MM.1S (cell line): ENCODE data around the gene LMO1.

Experiments used
- DNase-seq: peaks from one replicate; pipeline ENCODE4 v3.0.0-alpha.2; 2015
- H2AFZ ChIP-seq: fragments of 300-600 bp; sonication (generic); 2 replicates; pipeline ENCODE4 v1.6.0; 2016; ENCODE audit warnings: antibody characterized with exemption, low read length
- H3F3A ChIP-seq: fragments of 300-600 bp; sonication (generic); 2 replicates; pipeline ENCODE4 v1.6.1; 2016; ENCODE audit warnings: mild to moderate bottlenecking, antibody characterized with exemption, low read length, moderate library complexity, mixed read lengths; ENCODE audit not compliant: insufficient read depth
- H3K27ac ChIP-seq: fragments of 300-600 bp; sonication (generic); 2 replicates; pipeline ENCODE4 v1.5.1; 2016; ENCODE audit warnings: mild to moderate bottlenecking, low read length
- H3K27me3 ChIP-seq: fragments of 300-600 bp; sonication (generic); replicated peaks from 2 replicates; pipeline ENCODE4 v1.6.0; 2016; ENCODE audit warnings: low read length; ENCODE audit not compliant: insufficient read depth
- H3K36me3 ChIP-seq: fragments of 300-600 bp; sonication (generic); replicated peaks from 2 replicates; pipeline ENCODE4 v1.6.1; 2016; ENCODE audit warnings: mild to moderate bottlenecking, low read length, mixed read lengths; ENCODE audit not compliant: insufficient read depth
- H3K4me1 ChIP-seq: fragments of 300-600 bp; sonication (generic); 2 replicates; pipeline ENCODE4 v1.6.1; 2016; ENCODE audit warnings: low read length, mixed read lengths
- H3K4me2 ChIP-seq: fragments of 300-600 bp; sonication (generic); 2 replicates; pipeline ENCODE4 v1.6.0; 2016; ENCODE audit warnings: low read depth, low read length
- H3K4me3 ChIP-seq: fragments of 300-600 bp; sonication (generic); 2 replicates; pipeline ENCODE4 v1.5.1; 2016; ENCODE audit warnings: low read length, mixed read lengths
- H3K79me2 ChIP-seq: fragments of 300-600 bp; sonication (generic); 2 replicates; pipeline ENCODE4 v1.6.1; 2016; ENCODE audit warnings: mixed run types, low read length, mixed read lengths
- H3K9ac ChIP-seq: fragments of 300-600 bp; sonication (generic); 2 replicates; pipeline ENCODE4 v1.6.1; 2016; ENCODE audit warnings: low read length, mixed read lengths
- H3K9me2 ChIP-seq: fragments of 300-600 bp; sonication (generic); replicated peaks from 2 replicates; pipeline ENCODE4 v1.6.1; 2016; ENCODE audit warnings: mild to moderate bottlenecking, low read length, mixed read lengths; ENCODE audit not compliant: insufficient read depth
- H3K9me3 ChIP-seq: fragments of 300-600 bp; sonication (generic); replicated peaks from 2 replicates; pipeline ENCODE4 v1.6.1; 2016; ENCODE audit warnings: mild to moderate bottlenecking, low read length, mixed read lengths; ENCODE audit not compliant: insufficient read depth
- H4K20me1 ChIP-seq: fragments of 300-600 bp; sonication (generic); 2 replicates; pipeline ENCODE4 v1.6.1; 2016; ENCODE audit warnings: mild to moderate bottlenecking, low read length, moderate library complexity, mixed read lengths; ENCODE audit not compliant: insufficient read depth
- EZH2 ChIP-seq: fragments of 300-600 bp; sonication (generic); optimal IDR thresholded peaks from 2 replicates; pipeline ENCODE3; 2017; ENCODE audit warnings: low read depth, mild to moderate bottlenecking, antibody characterized with exemption, low read length, mixed read lengths
- EZH2phosphoT487 ChIP-seq: fragments of 300-600 bp; sonication (generic); IDR thresholded peaks from 2 replicates; pipeline ENCODE4 v1.6.1; 2018; ENCODE audit warnings: antibody characterized with exemption, low read length
- TF ChIP-seq, protein P1 (sequence below): fragments of 300-600 bp; sonication (generic); IDR thresholded peaks from 2 replicates; pipeline ENCODE4 v1.5.1; 2016; ENCODE audit warnings: antibody characterized with exemption, low read length, mixed read lengths

The LMO1 gene

DNA sequence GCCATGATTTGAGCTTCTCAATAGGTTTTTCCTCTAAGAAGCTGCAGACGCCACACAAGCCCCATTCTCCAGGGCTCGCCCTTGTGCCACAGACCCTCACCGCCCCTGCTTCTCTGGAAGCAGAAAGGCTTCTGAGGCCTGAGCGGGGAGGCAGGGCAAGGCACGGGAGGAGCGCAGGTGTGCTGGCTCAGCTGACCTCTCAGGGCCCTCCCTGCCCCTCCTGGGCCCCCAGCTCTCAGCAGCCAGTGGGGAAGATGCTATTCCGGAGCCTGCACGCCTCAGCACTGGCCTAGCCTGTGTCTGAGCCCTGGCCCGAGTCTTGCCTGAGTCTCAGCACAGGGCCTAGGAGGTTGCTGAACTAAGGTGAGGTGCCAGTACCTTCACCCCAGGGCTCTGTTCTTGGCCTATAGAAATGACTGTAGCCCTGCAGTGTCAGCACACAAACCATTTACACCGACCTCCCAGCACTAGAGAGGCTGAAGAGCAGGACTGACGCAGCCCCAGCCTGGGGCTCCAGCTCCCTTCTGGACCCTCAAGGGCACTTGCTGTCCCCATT, 47.1 kb upstream of the LMO1 start:
- no peaks in the 10 kb centered on the region for H4K20me1 ChIP-seq
- no peaks in the 10 kb centered on the region for H3K79me2 ChIP-seq
- no peak overlapping the region for H2AFZ ChIP-seq
- H3K9ac ChIP-seq: no peak overlapping the region
- no peaks in the 10 kb centered on the region for H3K9me3 ChIP-seq
- H3K4me3 ChIP-seq: no peak overlapping the region
- TF ChIP-seq EZH2phosphoT487 (no peak), EZH2 (no peak)
- no peaks in the 10 kb centered on the region for H3K36me3 ChIP-seq
- H3F3A ChIP-seq: no peaks in the 10 kb centered on the region
- no peak overlapping the region for H3K4me2 ChIP-seq
- no peaks in the 10 kb centered on the region for H3K27me3 ChIP-seq
- H3K4me1 ChIP-seq: no peaks in the 10 kb centered on the region
- no peak for DNase-seq
- H3K9me2 ChIP-seq: no peaks in the 10 kb centered on the region
- H3K27ac ChIP-seq: no peak overlapping the region

DNA sequence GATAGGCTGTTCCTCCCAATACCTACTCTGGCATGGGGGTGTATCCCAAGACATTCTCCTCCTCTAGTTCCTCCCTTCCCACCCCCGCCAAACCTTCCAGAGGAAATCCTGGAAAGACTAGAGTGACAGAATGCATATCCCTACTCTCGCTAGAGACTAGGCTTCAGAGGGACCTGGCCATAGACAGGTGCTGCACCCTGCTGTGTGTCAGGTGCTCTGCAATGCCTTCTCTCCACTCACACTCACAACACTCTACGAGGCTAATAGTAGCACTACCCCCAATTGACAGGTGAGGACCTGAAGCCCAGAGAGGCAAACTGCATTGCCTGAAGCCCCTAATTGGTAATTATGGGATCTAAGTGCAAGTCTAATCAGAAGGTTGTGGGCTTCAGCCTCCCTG, 46.2 kb upstream of the LMO1 start:
- Histone ChIP-seq H3K4me1 (no peaks in the 10 kb centered on the region), H3K4me2 (no peak overlapping the region), H3K27me3 (no peaks in the 10 kb centered on the region), H4K20me1 (no peaks in the 10 kb centered on the region), H3K79me2 (no peaks in the 10 kb centered on the region), H3K27ac (no peak overlapping the region), H2AFZ (no peak overlapping the region), H3K9me2 (no peaks in the 10 kb centered on the region), H3K9ac (no peak overlapping the region), H3K9me3 (no peaks in the 10 kb centered on the region), H3F3A (no peaks in the 10 kb centered on the region), H3K36me3 (no peaks in the 10 kb centered on the region), H3K4me3 (no peak overlapping the region)
- no peak for DNase-seq
- TF ChIP-seq, protein P1, sequence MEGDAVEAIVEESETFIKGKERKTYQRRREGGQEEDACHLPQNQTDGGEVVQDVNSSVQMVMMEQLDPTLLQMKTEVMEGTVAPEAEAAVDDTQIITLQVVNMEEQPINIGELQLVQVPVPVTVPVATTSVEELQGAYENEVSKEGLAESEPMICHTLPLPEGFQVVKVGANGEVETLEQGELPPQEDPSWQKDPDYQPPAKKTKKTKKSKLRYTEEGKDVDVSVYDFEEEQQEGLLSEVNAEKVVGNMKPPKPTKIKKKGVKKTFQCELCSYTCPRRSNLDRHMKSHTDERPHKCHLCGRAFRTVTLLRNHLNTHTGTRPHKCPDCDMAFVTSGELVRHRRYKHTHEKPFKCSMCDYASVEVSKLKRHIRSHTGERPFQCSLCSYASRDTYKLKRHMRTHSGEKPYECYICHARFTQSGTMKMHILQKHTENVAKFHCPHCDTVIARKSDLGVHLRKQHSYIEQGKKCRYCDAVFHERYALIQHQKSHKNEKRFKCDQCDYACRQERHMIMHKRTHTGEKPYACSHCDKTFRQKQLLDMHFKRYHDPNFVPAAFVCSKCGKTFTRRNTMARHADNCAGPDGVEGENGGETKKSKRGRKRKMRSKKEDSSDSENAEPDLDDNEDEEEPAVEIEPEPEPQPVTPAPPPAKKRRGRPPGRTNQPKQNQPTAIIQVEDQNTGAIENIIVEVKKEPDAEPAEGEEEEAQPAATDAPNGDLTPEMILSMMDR: no peak
- no peak for TF ChIP-seq EZH2phosphoT487
- TF ChIP-seq EZH2: no peak

DNA sequence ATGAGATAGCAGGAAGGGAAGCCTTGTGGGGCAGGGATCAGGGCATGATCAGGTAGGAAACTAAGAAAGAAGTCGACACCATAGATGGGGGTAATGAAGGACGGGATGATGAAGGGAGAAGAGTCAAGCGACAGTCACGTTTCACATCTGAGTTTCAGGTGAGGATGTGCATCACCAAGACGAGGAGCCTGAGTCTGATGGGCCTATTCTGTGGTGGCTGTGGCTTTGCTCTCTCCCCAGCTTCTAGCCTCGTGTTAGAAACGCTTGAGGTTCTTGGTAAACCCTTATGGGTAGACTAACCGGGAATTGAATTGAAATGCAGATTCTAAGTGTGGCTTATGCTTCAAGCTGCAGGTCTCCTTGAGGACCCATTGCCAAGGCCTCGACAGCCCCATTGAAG, 45.6 kb upstream of the LMO1 start:
- Histone ChIP-seq H3K4me3 (no peak overlapping the region), H4K20me1 (no peaks in the 10 kb centered on the region), H2AFZ (no peak overlapping the region), H3K27ac (no peak overlapping the region), H3K9me3 (no peaks in the 10 kb centered on the region), H3K27me3 (no peaks in the 10 kb centered on the region), H3K4me2 (no peak overlapping the region), H3K9me2 (no peaks in the 10 kb centered on the region), H3K36me3 (no peaks in the 10 kb centered on the region), H3F3A (no peaks in the 10 kb centered on the region), H3K9ac (no peak overlapping the region), H3K4me1 (no peaks in the 10 kb centered on the region), H3K79me2 (no peaks in the 10 kb centered on the region)
- TF ChIP-seq EZH2 (no peak), EZH2phosphoT487 (no peak)
- TF ChIP-seq, protein P1: no peak
- no peak for DNase-seq

DNA sequence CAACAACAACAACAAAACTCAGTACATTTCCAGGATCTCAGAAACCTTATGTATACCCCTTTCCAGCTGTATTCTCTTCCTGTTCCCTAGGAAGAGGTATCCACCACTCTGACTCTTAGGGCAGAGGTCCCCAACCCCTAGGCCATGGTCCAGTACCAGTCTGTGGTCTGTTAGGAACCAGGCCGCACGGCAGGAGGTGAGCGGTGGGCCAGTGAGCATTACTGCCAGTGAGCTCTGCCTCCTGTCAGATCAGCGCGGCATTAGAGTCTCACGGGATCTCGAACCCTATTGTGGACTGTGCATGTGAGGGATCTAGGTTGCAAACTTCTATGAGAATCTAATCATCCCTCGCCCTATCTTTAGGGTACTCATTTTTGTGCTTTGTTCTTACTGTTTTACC, 43.9 kb upstream of the LMO1 start:
- H3K27ac ChIP-seq: no peak overlapping the region
- no peaks in the 10 kb centered on the region for H3K4me1 ChIP-seq
- no peak overlapping the region for H3K4me2 ChIP-seq
- no peak overlapping the region for H2AFZ ChIP-seq
- H3F3A ChIP-seq: no peaks in the 10 kb centered on the region
- no peaks in the 10 kb centered on the region for H3K9me3 ChIP-seq
- H4K20me1 ChIP-seq: no peaks in the 10 kb centered on the region
- no peaks in the 10 kb centered on the region for H3K36me3 ChIP-seq
- no peak overlapping the region for H3K9ac ChIP-seq
- TF ChIP-seq EZH2 (no peak), EZH2phosphoT487 (no peak)
- TF ChIP-seq, protein P1: no peak
- no peaks in the 10 kb centered on the region for H3K79me2 ChIP-seq
- no peaks in the 10 kb centered on the region for H3K9me2 ChIP-seq
- H3K27me3 ChIP-seq: no peaks in the 10 kb centered on the region
- no peak overlapping the region for H3K4me3 ChIP-seq
- no peak for DNase-seq
